WTC11 (cell line): Measurements from ENCODE around the gene TNN. TPM values are rescaled to one million over a fixed set of nuclear protein-coding genes. Genes with fewer than 3 reads are reported as not detected.
A peak's percentile ranks its signal among the peaks of the same experiment; 100 is the strongest.

ENCODE experiments used
- ATAC-seq: fragments of 200-7000 bp; cut with Tn5 transposase; 2 replicates; pipeline ENCODE4 v1.10.0; 2021; ENCODE audit warnings: mild to moderate bottlenecking, moderate library complexity
- CTCF ChIA-PET: fragments of 300-600 bp; sonication (Branson Sonifier 250); formaldehyde crosslinking; loops from one replicate; lab custom pipeline; 2021; ENCODE audit warnings: antibody characterized with exemption; lab: Charles Lee
- POLR2A ChIA-PET: fragments of 350-600 bp; sonication (Branson Sonifier 250); formaldehyde crosslinking; loops from one replicate; lab custom pipeline; 2021; ENCODE audit warnings: antibody characterized with exemption; lab: Charles Lee
- DNase-seq: peaks from one replicate; pipeline ENCODE4 v3.0.0; 2021; ENCODE audit warnings: low spot score
- H3K27ac Mint-ChIP-seq: 2 replicates; pipeline ENCODE4 v1.8.0; 2021; ENCODE audit warnings: mixed read lengths
- H3K27me3 Mint-ChIP-seq: 2 replicates; pipeline ENCODE4 v1.8.0; 2021; ENCODE audit warnings: low read depth, mild to moderate bottlenecking, moderate library complexity, mixed read lengths
- H3K36me3 Mint-ChIP-seq: 2 replicates; pipeline ENCODE4 v1.8.0; 2021; ENCODE audit warnings: mixed read lengths
- H3K4me1 Mint-ChIP-seq: 2 replicates; pipeline ENCODE4 v1.8.0; 2022; ENCODE audit warnings: mixed read lengths
- H3K4me3 Mint-ChIP-seq: 2 replicates; pipeline ENCODE4 v1.8.0; 2021; ENCODE audit warnings: mild to moderate bottlenecking, moderate library complexity, mixed read lengths
- H3K9me3 Mint-ChIP-seq: 2 replicates; pipeline ENCODE4 v1.8.0; 2021; ENCODE audit warnings: mixed read lengths
- AFF4 ChIP-seq: sonication (generic); formaldehyde crosslinking; IDR thresholded peaks from 2 replicates; pipeline ENCODE4 v1.8.1; 2023; ENCODE audit warnings: mild to moderate bottlenecking, missing genetic modification reagents, borderline replicate concordance
- ATF3 ChIP-seq: sonication (generic); formaldehyde crosslinking; conservative IDR thresholded peaks from 2 replicates; pipeline ENCODE4 v1.8.1; 2022; ENCODE audit warnings: mild to moderate bottlenecking, missing genetic modification reagents
- ATF6 ChIP-seq: sonication (generic); formaldehyde crosslinking; IDR thresholded peaks from 2 replicates; pipeline ENCODE4 v1.8.1; 2023; ENCODE audit warnings: mild to moderate bottlenecking, missing genetic modification reagents
- FOXP1 ChIP-seq: sonication (generic); formaldehyde crosslinking; IDR thresholded peaks from 2 replicates; pipeline ENCODE4 v1.8.0; 2022; ENCODE audit warnings: missing genetic modification reagents, mild to moderate bottlenecking, moderate library complexity, borderline replicate concordance
- HMGA2 ChIP-seq: fragments of 250-450 bp; sonication (Bioruptor Pico); IDR thresholded peaks from 2 replicates; pipeline ENCODE4 v1.4.0; 2021; ENCODE audit warnings: mild to moderate bottlenecking, moderate library complexity
- KAT7 ChIP-seq: sonication (generic); formaldehyde crosslinking; IDR thresholded peaks from 2 replicates; pipeline ENCODE4 v1.8.1; 2023; ENCODE audit warnings: missing genetic modification reagents, mild to moderate bottlenecking, borderline replicate concordance
- MXD4 ChIP-seq: fragments of 250-450 bp; sonication (Bioruptor Pico); IDR thresholded peaks from 2 replicates; pipeline ENCODE4 v1.8.0; 2021; ENCODE audit warnings: mild to moderate bottlenecking, moderate library complexity, borderline replicate concordance
- NR1H2 ChIP-seq: sonication (generic); formaldehyde crosslinking; IDR thresholded peaks from 2 replicates; pipeline ENCODE4 v1.9.0; 2021; ENCODE audit warnings: mild to moderate bottlenecking, moderate library complexity, missing genetic modification reagents
- SOX15 ChIP-seq: fragments of 250-450 bp; sonication (Bioruptor Pico); IDR thresholded peaks from 2 replicates; pipeline ENCODE4 v1.9.0; 2021; ENCODE audit warnings: mild to moderate bottlenecking
- ZBTB21 ChIP-seq: sonication (generic); formaldehyde crosslinking; IDR thresholded peaks from 2 replicates; pipeline ENCODE4 v1.8.1; 2023; ENCODE audit warnings: mild to moderate bottlenecking, missing genetic modification reagents, borderline replicate concordance
- ZNF138 ChIP-seq: sonication (generic); formaldehyde crosslinking; conservative IDR thresholded peaks from 2 replicates; pipeline ENCODE4 v1.8.1; 2022; ENCODE audit warnings: mild to moderate bottlenecking, moderate library complexity, missing genetic modification reagents
- ZNF263 ChIP-seq: sonication (generic); formaldehyde crosslinking; IDR thresholded peaks from 2 replicates; pipeline ENCODE4 v1.8.1; 2022; ENCODE audit warnings: low read depth, mild to moderate bottlenecking, moderate library complexity, missing genetic modification reagents
- ZNF416 ChIP-seq: fragments of 250-450 bp; sonication (Bioruptor Pico); IDR thresholded peaks from 2 replicates; pipeline ENCODE4 v1.9.0; 2021; ENCODE audit warnings: mild to moderate bottlenecking, inconsistent platforms
- ZSCAN18 ChIP-seq: fragments of 250-450 bp; sonication (Bioruptor Pico); IDR thresholded peaks from 2 replicates; pipeline ENCODE4 v2.1.2; 2022; ENCODE audit warnings: mild to moderate bottlenecking, moderate library complexity
- total RNA-seq: library from RNA; stranded (reverse); gene quantifications from 3 replicates; pipeline ENCODE4 v1.2.3, GENCODE V29; 2021
- TF ChIP-seq, protein P1 (sequence below): fragments of 250-450 bp; sonication (Bioruptor Pico); IDR thresholded peaks from 2 replicates; pipeline ENCODE4 v1.9.0; 2021; ENCODE audit warnings: mild to moderate bottlenecking, borderline replicate concordance
- TF ChIP-seq, protein P2 (sequence below): fragments of 250-450 bp; sonication (Bioruptor Pico); IDR thresholded peaks from 2 replicates; pipeline ENCODE4 v1.8.0; 2021; ENCODE audit warnings: mild to moderate bottlenecking
- TF ChIP-seq, protein P3 (sequence below): sonication (generic); formaldehyde crosslinking; IDR thresholded peaks from 2 replicates; pipeline ENCODE4 v1.8.0; 2022; ENCODE audit warnings: mild to moderate bottlenecking, missing genetic modification reagents

The TNN gene
- total RNA-seq, 1 experiment from 2014 or later, result 0.44 TPM

GRCh38 chr1:175150596-175151319, 83.1 kb downstream of the TNN start:
- peaks cover 23% of the 10 kb centered on the region for H3K27me3 Mint-ChIP-seq
- ChIA-PET CTCF (interaction anchor here (0.7 to 3.9 kb wide), 22 partner anchors 13 to 673 kb away, joined by 3 to 158 read pairs (median 6); partner anchors contain the start of gene MRPS14), POLR2A (no interaction called here)
- DNase-seq, result peak; percentile 24
- H3K27ac Mint-ChIP-seq, result no peak overlapping the region
- TF ChIP-seq MXD4 (CRISPR knock-in tag) (no peak), AFF4 (CRISPR knock-in tag) (no peak), KAT7 (CRISPR knock-in tag) (no peak), SOX15 (CRISPR knock-in tag) (no peak), ATF3 (CRISPR knock-in tag) (no peak), NR1H2 (CRISPR knock-in tag) (no peak), ZBTB21 (no peak), ZNF263 (CRISPR knock-in tag) (no peak), ZNF416 (CRISPR knock-in tag) (no peak), ATF6 (CRISPR knock-in tag) (no peak), FOXP1 (no peak), ZNF138 (CRISPR knock-in tag) (no peak), ZSCAN18 (no peak), HMGA2 (CRISPR knock-in tag) (no peak)
- TF ChIP-seq, protein P1, sequence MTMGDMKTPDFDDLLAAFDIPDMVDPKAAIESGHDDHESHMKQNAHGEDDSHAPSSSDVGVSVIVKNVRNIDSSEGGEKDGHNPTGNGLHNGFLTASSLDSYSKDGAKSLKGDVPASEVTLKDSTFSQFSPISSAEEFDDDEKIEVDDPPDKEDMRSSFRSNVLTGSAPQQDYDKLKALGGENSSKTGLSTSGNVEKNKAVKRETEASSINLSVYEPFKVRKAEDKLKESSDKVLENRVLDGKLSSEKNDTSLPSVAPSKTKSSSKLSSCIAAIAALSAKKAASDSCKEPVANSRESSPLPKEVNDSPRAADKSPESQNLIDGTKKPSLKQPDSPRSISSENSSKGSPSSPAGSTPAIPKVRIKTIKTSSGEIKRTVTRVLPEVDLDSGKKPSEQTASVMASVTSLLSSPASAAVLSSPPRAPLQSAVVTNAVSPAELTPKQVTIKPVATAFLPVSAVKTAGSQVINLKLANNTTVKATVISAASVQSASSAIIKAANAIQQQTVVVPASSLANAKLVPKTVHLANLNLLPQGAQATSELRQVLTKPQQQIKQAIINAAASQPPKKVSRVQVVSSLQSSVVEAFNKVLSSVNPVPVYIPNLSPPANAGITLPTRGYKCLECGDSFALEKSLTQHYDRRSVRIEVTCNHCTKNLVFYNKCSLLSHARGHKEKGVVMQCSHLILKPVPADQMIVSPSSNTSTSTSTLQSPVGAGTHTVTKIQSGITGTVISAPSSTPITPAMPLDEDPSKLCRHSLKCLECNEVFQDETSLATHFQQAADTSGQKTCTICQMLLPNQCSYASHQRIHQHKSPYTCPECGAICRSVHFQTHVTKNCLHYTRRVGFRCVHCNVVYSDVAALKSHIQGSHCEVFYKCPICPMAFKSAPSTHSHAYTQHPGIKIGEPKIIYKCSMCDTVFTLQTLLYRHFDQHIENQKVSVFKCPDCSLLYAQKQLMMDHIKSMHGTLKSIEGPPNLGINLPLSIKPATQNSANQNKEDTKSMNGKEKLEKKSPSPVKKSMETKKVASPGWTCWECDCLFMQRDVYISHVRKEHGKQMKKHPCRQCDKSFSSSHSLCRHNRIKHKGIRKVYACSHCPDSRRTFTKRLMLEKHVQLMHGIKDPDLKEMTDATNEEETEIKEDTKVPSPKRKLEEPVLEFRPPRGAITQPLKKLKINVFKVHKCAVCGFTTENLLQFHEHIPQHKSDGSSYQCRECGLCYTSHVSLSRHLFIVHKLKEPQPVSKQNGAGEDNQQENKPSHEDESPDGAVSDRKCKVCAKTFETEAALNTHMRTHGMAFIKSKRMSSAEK (CRISPR knock-in tag), result no peak
- TF ChIP-seq, protein P2, sequence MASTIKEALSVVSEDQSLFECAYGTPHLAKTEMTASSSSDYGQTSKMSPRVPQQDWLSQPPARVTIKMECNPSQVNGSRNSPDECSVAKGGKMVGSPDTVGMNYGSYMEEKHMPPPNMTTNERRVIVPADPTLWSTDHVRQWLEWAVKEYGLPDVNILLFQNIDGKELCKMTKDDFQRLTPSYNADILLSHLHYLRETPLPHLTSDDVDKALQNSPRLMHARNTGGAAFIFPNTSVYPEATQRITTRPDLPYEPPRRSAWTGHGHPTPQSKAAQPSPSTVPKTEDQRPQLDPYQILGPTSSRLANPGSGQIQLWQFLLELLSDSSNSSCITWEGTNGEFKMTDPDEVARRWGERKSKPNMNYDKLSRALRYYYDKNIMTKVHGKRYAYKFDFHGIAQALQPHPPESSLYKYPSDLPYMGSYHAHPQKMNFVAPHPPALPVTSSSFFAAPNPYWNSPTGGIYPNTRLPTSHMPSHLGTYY (CRISPR knock-in tag), result no peak
- TF ChIP-seq, protein P3, sequence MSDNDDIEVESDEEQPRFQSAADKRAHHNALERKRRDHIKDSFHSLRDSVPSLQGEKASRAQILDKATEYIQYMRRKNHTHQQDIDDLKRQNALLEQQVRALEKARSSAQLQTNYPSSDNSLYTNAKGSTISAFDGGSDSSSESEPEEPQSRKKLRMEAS (CRISPR knock-in tag), result no peak
- H3K9me3 Mint-ChIP-seq, result no peaks in the 10 kb centered on the region
- H3K4me3 Mint-ChIP-seq, result no peak overlapping the region
- no peaks in the 10 kb centered on the region for H3K36me3 Mint-ChIP-seq
- no peak for ATAC-seq
- peaks cover 40% of the 10 kb centered on the region for H3K4me1 Mint-ChIP-seq
